Measurements from ENCODE around the gene BST1. TPM values are rescaled to one million over a fixed set of nuclear protein-coding genes. Genes with fewer than 3 reads are reported as not detected.

Gene BST1
- total RNA-seq, 1 experiment from 2014 or later: 3.0 TPM

DNA sequence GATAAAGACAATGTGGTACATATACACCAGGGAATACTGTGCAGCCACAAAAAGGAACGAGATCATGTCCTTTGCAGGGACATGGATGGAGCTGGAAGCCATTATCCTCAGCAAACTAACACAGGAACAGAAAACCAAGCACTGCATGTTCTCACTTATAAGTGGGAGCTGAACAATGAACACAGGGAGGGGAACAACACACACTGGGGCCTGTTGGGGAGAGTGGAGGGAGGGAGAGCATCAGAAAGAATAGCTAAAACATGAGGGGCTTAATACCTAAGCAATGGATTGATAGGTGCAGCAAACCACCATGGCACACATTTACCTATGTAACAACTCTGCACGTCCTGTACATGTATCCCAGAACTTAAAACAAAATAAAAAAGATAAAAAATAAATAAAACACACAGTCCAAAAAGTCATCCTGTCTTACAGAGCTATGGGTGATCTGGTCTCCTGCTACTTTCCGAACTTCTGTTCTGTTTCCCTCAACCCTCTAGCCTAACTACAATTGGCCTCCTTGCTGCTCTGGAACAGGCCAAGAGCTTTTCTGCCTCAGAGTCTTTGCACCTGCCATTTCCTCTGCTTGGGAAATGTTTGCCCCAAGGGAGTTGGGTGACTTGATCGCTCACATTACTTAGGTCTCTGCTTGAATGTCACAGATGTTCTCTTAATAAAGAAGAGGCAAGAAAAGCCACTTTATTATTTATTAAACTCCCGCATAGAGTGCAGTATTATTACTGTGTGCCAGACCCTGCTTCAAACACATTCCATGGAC lies 74.2 kb downstream of the BST1 start:
- BruUV-seq (replicated peaks): no TSS peak
- Histone ChIP-seq H3K4me3 (ENCODE audit: low read depth in 2 of 2, low read length in 2 of 2) (no peak overlapping the region), H3K9me3 (ENCODE audit: control insufficient read depth, insufficient read depth, low read depth, low read length) (no peaks in the 10 kb centered on the region), H3K4me1 (ENCODE audit: control insufficient read depth, insufficient read depth, low read length) (no peaks in the 10 kb centered on the region), H3K27ac (ENCODE audit: low read length) (no peak overlapping the region), H3K27me3 (ENCODE audit: control insufficient read depth, insufficient read depth, low read length) (peaks cover 9% of the 10 kb centered on the region), H3K36me3 (ENCODE audit: control insufficient read depth, insufficient read depth, low read length) (no peaks in the 10 kb centered on the region)
- CTCF ChIA-PET: no interaction called here
- in situ Hi-C loops (cut with HindIII; ENCODE audit: low pct_unique_long_range_greater_than_20kb, low sequenced_read_pairs): no loop called here
- intact Hi-C loops (cut with micrococcal nuclease; ENCODE audit: unreplicated experiment): no loop called here
- TF ChIP-seq, protein P1, sequence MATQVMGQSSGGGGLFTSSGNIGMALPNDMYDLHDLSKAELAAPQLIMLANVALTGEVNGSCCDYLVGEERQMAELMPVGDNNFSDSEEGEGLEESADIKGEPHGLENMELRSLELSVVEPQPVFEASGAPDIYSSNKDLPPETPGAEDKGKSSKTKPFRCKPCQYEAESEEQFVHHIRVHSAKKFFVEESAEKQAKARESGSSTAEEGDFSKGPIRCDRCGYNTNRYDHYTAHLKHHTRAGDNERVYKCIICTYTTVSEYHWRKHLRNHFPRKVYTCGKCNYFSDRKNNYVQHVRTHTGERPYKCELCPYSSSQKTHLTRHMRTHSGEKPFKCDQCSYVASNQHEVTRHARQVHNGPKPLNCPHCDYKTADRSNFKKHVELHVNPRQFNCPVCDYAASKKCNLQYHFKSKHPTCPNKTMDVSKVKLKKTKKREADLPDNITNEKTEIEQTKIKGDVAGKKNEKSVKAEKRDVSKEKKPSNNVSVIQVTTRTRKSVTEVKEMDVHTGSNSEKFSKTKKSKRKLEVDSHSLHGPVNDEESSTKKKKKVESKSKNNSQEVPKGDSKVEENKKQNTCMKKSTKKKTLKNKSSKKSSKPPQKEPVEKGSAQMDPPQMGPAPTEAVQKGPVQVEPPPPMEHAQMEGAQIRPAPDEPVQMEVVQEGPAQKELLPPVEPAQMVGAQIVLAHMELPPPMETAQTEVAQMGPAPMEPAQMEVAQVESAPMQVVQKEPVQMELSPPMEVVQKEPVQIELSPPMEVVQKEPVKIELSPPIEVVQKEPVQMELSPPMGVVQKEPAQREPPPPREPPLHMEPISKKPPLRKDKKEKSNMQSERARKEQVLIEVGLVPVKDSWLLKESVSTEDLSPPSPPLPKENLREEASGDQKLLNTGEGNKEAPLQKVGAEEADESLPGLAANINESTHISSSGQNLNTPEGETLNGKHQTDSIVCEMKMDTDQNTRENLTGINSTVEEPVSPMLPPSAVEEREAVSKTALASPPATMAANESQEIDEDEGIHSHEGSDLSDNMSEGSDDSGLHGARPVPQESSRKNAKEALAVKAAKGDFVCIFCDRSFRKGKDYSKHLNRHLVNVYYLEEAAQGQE (IDR thresholded peaks at IDR 0.05; ENCODE audit: insufficient read depth in 1 of 2, low read depth in 2 of 2, low read length in 1 of 2): no peak
- TF ChIP-seq SIN3A (IDR thresholded peaks at IDR 0.05; ENCODE audit: borderline replicate concordance, insufficient read depth, low read depth, low read length): no peak
- no peak for TF ChIP-seq POLR2AphosphoS5 (IDR thresholded peaks at IDR 0.05; ENCODE audit: low read depth, low read length)
- TF ChIP-seq, protein P2, sequence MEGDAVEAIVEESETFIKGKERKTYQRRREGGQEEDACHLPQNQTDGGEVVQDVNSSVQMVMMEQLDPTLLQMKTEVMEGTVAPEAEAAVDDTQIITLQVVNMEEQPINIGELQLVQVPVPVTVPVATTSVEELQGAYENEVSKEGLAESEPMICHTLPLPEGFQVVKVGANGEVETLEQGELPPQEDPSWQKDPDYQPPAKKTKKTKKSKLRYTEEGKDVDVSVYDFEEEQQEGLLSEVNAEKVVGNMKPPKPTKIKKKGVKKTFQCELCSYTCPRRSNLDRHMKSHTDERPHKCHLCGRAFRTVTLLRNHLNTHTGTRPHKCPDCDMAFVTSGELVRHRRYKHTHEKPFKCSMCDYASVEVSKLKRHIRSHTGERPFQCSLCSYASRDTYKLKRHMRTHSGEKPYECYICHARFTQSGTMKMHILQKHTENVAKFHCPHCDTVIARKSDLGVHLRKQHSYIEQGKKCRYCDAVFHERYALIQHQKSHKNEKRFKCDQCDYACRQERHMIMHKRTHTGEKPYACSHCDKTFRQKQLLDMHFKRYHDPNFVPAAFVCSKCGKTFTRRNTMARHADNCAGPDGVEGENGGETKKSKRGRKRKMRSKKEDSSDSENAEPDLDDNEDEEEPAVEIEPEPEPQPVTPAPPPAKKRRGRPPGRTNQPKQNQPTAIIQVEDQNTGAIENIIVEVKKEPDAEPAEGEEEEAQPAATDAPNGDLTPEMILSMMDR (IDR thresholded peaks at IDR 0.05): no peak
- TF ChIP-seq TCF7L2 (IDR thresholded peaks at IDR 0.05; ENCODE audit: low read depth, low read length): no peak
- ATAC-seq (no peak), DNase-seq (ENCODE audit: low read depth, low spot score) (no peak)
- POLR2A ChIA-PET: no interaction called here

DNA sequence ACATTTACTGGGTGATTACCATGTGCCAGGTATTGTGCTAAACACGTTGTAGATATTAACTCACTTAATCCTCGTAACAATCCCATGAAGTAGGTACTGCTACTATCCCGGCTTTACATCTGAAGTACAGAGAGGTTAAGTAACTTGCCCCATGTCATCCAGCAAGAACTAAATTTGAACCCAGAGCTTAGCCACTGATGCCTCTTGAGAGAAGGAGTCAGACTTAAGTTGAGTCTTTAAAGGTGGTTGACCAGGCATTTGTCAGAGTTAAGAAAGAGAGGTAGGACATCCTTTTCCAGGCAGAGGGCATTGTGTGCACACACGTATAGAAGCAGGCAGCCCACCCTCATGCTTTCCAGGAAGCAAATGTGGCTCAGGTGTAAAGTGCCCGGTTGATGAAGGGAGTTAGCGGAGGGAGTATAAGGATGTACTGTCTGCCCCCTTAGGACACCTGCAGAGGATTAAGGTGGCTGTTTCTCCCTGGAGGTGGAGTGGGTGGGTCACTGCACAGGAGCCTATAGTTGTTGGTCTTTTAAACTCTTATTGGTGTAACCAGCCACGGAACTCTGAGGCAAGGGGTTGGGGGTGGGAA lies 74.9 kb downstream of the BST1 start:
- H3K4me3 ChIP-seq (ENCODE audit: low read depth in 2 of 2, low read length in 2 of 2): no peak overlapping the region
- H3K27me3 ChIP-seq (ENCODE audit: control insufficient read depth, insufficient read depth, low read length): peaks cover 9% of the 10 kb centered on the region
- ChIA-PET CTCF (no interaction called here), POLR2A (no interaction called here)
- in situ Hi-C loops (cut with HindIII; ENCODE audit: low pct_unique_long_range_greater_than_20kb, low sequenced_read_pairs): no loop called here
- no TSS peak for BruUV-seq (replicated peaks)
- intact Hi-C loops (cut with micrococcal nuclease; ENCODE audit: unreplicated experiment): no loop called here
- 0 out of 2 replicates have a peak, but pooled peaks have one; percentile 38 for ATAC-seq
- no peaks in the 10 kb centered on the region for H3K9me3 ChIP-seq (ENCODE audit: control insufficient read depth, insufficient read depth, low read depth, low read length)
- no peaks in the 10 kb centered on the region for H3K36me3 ChIP-seq (ENCODE audit: control insufficient read depth, insufficient read depth, low read length)
- no peak overlapping the region for H3K27ac ChIP-seq (ENCODE audit: low read length)
- TF ChIP-seq TCF7L2 (IDR thresholded peaks at IDR 0.05; ENCODE audit: low read depth, low read length): no peak
- no peaks in the 10 kb centered on the region for H3K4me1 ChIP-seq (ENCODE audit: control insufficient read depth, insufficient read depth, low read length)
- no peak for DNase-seq (ENCODE audit: low read depth, low spot score)
